HepG2 (cell line): Measurements from ENCODE around the gene SUSD4. TPM values are rescaled to one million over a fixed set of nuclear protein-coding genes. Genes with fewer than 3 reads are reported as not detected.

Experiments used
- ATAC-seq: fragments of 200-7000 bp; cut with Tn5 transposase; 3 replicates; pipeline ENCODE4 v1.9.1; 2020; ENCODE audit warnings: mild to moderate bottlenecking, moderate library complexity
- BruUV-seq: library from RNA; stranded (reverse); fragments of 400-500 nt; replicated peaks from 2 replicates; lab custom pipeline; 2021; lab: Mats Ljungman, UMichigan
- CTCF ChIA-PET: fragments of 300-600 bp; formaldehyde crosslinking; extraction: SDS; loops from one replicate; lab custom pipeline; 2021; ENCODE audit warnings: low total read pairs, inconsistent platforms, low intra/inter-chr PET ratio; lab: Yijun Ruan, JAX
- POLR2A ChIA-PET: fragments of 350-600 bp; sonication (Branson Sonifier 250); formaldehyde crosslinking; loops from one replicate; lab custom pipeline; 2020; ENCODE audit warnings: antibody characterized with exemption, inconsistent platforms; lab: Yijun Ruan, JAX
- DNase-seq: peaks from one replicate; pipeline ENCODE4 v3.0.0-alpha.2; 2015; ENCODE audit warnings: low spot score
- FAIRE-seq: peaks from 3 replicates; lab custom pipeline; 2011; peaks lifted over from hg19 to GRCh38; lab: Jason Lieb, UNC
- H2AFZ ChIP-seq: one replicate; pipeline ENCODE4 v1.6.1; 2011; ENCODE audit warnings: low read length, inconsistent platforms
- H3K27ac ChIP-seq: fragments of 300-600 bp; 3 replicates; pipeline ENCODE4 v1.8.0; 2011; ENCODE audit warnings: mixed run types, mild to moderate bottlenecking, mixed read lengths, low read length, inconsistent platforms; ENCODE audit not compliant: insufficient read depth; ENCODE audit errors: extremely low read length
- H3K27me3 ChIP-seq, 2 experiments: fragments of 200-600 bp in 1 of 2; 2 replicates in 1 of 2; 3 replicates in 1 of 2; pipeline versions ENCODE4 v1.6.0 to v1.8.0; 2011; ENCODE audit warnings: low read length in 2 of 2, mild to moderate bottlenecking in 2 of 2, moderate library complexity in 2 of 2, inconsistent platforms in 1 of 2; ENCODE audit not compliant: insufficient read depth in 2 of 2, control insufficient read depth in 1 of 2
- H3K36me3 ChIP-seq, 2 experiments: fragments of 200-600 bp in 1 of 2; replicated peaks in 1 of 2; 2 replicates in 1 of 2; 3 replicates in 1 of 2; pipeline versions ENCODE4 v1.5.1 to v1.8.0; 2011; ENCODE audit warnings: low read length in 2 of 2, inconsistent platforms in 1 of 2; ENCODE audit not compliant: insufficient read depth in 2 of 2, control insufficient read depth in 1 of 2
- H3K4me1 ChIP-seq: 2 replicates; pipeline ENCODE4 v1.5.1; 2012; ENCODE audit warnings: low read length, inconsistent platforms; ENCODE audit not compliant: insufficient read depth
- H3K4me2 ChIP-seq: 2 replicates; pipeline ENCODE4 v1.6.0; 2011; ENCODE audit warnings: low read depth, low read length, inconsistent platforms
- H3K4me3 ChIP-seq, 3 experiments: fragments of 200-600 bp in 1 of 3; sonication (generic), shearing (Covaris generic) in 1 of 3; replicated peaks in 1 of 3; 2 replicates each; pipeline ENCODE4 v1.5.1; 2011 to 2016; ENCODE audit warnings: low read length in 3 of 3, inconsistent platforms in 2 of 3, low read depth in 2 of 3, mild to moderate bottlenecking in 2 of 3, control low read depth in 1 of 3, mixed read lengths in 1 of 3; ENCODE audit not compliant: insufficient read depth in 1 of 3
- H3K79me2 ChIP-seq: one replicate; pipeline ENCODE4 v1.6.1; 2011; ENCODE audit warnings: low read length, inconsistent platforms; ENCODE audit not compliant: insufficient read depth
- H3K9ac ChIP-seq: 2 replicates; pipeline ENCODE4 v1.6.0; 2011; ENCODE audit warnings: mild to moderate bottlenecking, low read depth, low read length, inconsistent platforms; ENCODE audit not compliant: insufficient read depth
- H3K9me3 ChIP-seq: 2 replicates; pipeline ENCODE4 v1.5.1; 2012; ENCODE audit warnings: mild to moderate bottlenecking, low read length
- H4K20me1 ChIP-seq: 2 replicates; pipeline ENCODE4 v1.6.0; 2011; ENCODE audit warnings: inconsistent platforms, mild to moderate bottlenecking, low read length, moderate library complexity; ENCODE audit not compliant: insufficient read depth
- ATM ChIP-seq: fragments of 450-650 bp; IDR thresholded peaks from 2 replicates; pipeline ENCODE4 v1.7.1; 2017; ENCODE audit warnings: mild to moderate bottlenecking, borderline replicate concordance
- CTCF ChIP-seq: sonication (generic); formaldehyde crosslinking; IDR thresholded peaks from 2 replicates; pipeline ENCODE4 v1.5.0; 2020; ENCODE audit warnings: mild to moderate bottlenecking, missing genetic modification reagents, moderate library complexity
- HES4 ChIP-seq: sonication (generic); formaldehyde crosslinking; IDR thresholded peaks from 2 replicates; pipeline ENCODE4 v1.9.0; 2021; ENCODE audit warnings: mild to moderate bottlenecking, missing genetic modification reagents, borderline replicate concordance
- IKZF1 ChIP-seq: fragments of 450-650 bp; IDR thresholded peaks from 2 replicates; pipeline ENCODE4 v1.7.1; 2016
- JDP2 ChIP-seq: sonication (generic); formaldehyde crosslinking; IDR thresholded peaks from 2 replicates; pipeline ENCODE4 v1.8.1; 2022; ENCODE audit warnings: missing genetic modification reagents, borderline replicate concordance
- MED8 ChIP-seq: sonication (generic); formaldehyde crosslinking; IDR thresholded peaks from 2 replicates; pipeline ENCODE4 v1.8.1; 2023; ENCODE audit warnings: mild to moderate bottlenecking, missing genetic modification reagents; ENCODE audit not compliant: insufficient replicate concordance
- RNF219 ChIP-seq: sonication (generic); formaldehyde crosslinking; IDR thresholded peaks from 2 replicates; pipeline ENCODE4 v1.5.0; 2020; ENCODE audit warnings: mild to moderate bottlenecking, missing genetic modification reagents
- ZFP82 ChIP-seq: sonication (generic); formaldehyde crosslinking; IDR thresholded peaks from 2 replicates; pipeline ENCODE4 v1.5.1; 2020; ENCODE audit warnings: mild to moderate bottlenecking, missing genetic modification reagents, borderline replicate concordance
- ZMAT3 ChIP-seq: sonication (generic); formaldehyde crosslinking; conservative IDR thresholded peaks from 2 replicates; pipeline ENCODE4 v1.7.0; 2021; ENCODE audit warnings: missing genetic modification reagents
- ZNF121 ChIP-seq: sonication (generic); formaldehyde crosslinking; IDR thresholded peaks from 2 replicates; pipeline ENCODE4 v1.5.0; 2020; ENCODE audit warnings: mild to moderate bottlenecking, missing genetic modification reagents
- ZNF180 ChIP-seq: sonication (generic); formaldehyde crosslinking; IDR thresholded peaks from 2 replicates; pipeline ENCODE4 v1.4.0; 2020; ENCODE audit warnings: low read depth, missing genetic modification reagents, borderline replicate concordance
- ZNF34 ChIP-seq: sonication (generic); formaldehyde crosslinking; IDR thresholded peaks from 2 replicates; pipeline ENCODE4 v1.4.0; 2020; ENCODE audit warnings: mild to moderate bottlenecking, missing genetic modification reagents, borderline replicate concordance
- ZNF552 ChIP-seq: sonication (generic); formaldehyde crosslinking; IDR thresholded peaks from 2 replicates; pipeline ENCODE4 v1.9.0; 2022; ENCODE audit warnings: missing genetic modification reagents, mild to moderate bottlenecking, borderline replicate concordance
- ZNF563 ChIP-seq: sonication (generic); formaldehyde crosslinking; IDR thresholded peaks from 2 replicates; pipeline ENCODE4 v1.8.0; 2022; ENCODE audit warnings: mild to moderate bottlenecking, moderate library complexity, missing genetic modification reagents
- ZNF816 ChIP-seq: sonication (generic); formaldehyde crosslinking; IDR thresholded peaks from 2 replicates; pipeline ENCODE4 v1.8.0; 2022; ENCODE audit warnings: missing genetic modification reagents, mild to moderate bottlenecking, borderline replicate concordance
- WGBS: methylation state at CpG from one replicate; pipeline ENCODE4 v1.1.6; 2017; ENCODE audit warnings: low lambda C conversion rate; 5-methylcytosine and 5-hydroxymethylcytosine counted together
- in situ Hi-C: cut with HindIII; loops from 2 replicates; pipeline ENCODE4 v1.10.0; 2017; ENCODE audit warnings: low pct_unique_long_range_greater_than_20kb; ENCODE audit not compliant: extremely low pct_ligation_motif_present
- intact Hi-C: fragments of 100-400 bp; cut with micrococcal nuclease; formaldehyde crosslinking; loops from one replicate; pipeline ENCODE4 v1.10.0; 2022; ENCODE audit not compliant: unreplicated experiment
- polyA plus RNA-seq, 8 experiments: library from polyadenylated mRNA; depleted of rRNA in 3 of 8; stranded (reverse) in 7 of 8; unstranded in 1 of 8; fragments of >200 nt; fragmentation: Illumina TruSeq in 4 of 8; extraction: Trizol in 4 of 8; gene quantifications; 2 replicates each; pipeline versions ENCODE4 v1.2.1 to v1.2.3, GENCODE V29; 2011 to 2016; ENCODE audit warnings: low read depth in 4 of 8, missing spikeins in 1 of 8, mixed read lengths in 1 of 8; ENCODE audit not compliant: insufficient read depth in 1 of 8
- total RNA-seq, 5 experiments: library from RNA; depleted of rRNA; stranded (reverse); fragments of >200 nt; fragmentation: Illumina TruSeq; extraction: Trizol; gene quantifications; 2 replicates each; pipeline ENCODE4 v1.2.3, GENCODE V29; 2016; ENCODE audit warnings: low read depth in 1 of 5

The SUSD4 gene
- total and polyA plus RNA-seq, 2 of the 13 experiments (the other 11 are each of a cell fraction or from before 2014, with no cell fraction given), result not detected

DNA sequence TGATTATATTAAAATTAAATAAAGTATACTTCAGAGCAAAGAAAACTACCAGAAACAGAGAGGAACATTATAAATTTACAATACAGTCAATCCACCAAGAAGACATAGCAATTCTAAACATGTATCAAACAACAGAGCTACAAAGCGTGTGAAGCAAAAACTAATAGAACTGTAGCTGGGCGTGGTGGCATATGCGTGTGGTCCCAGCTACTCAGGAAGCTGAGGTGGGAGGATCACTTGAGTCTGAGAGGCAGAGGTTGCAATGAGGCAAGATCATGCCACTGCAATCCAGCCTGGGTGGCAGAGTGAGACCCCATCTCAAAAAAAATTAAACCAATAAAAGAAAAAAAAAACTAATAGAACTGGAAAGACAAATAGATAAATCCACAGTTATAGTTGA is 41.5 kb upstream of the SUSD4 start:
- BruUV-seq, result no TSS peak
- H3K27ac ChIP-seq, result no peak overlapping the region
- H3K79me2 ChIP-seq, result no peaks in the 10 kb centered on the region
- intact Hi-C loops, result no loop called here
- H3K27me3 ChIP-seq, result no peaks in the 10 kb centered on the region
- ChIA-PET CTCF (no interaction called here), POLR2A (no interaction called here)
- no peak overlapping the region for H3K9ac ChIP-seq
- H3K4me1 ChIP-seq, result no peaks in the 10 kb centered on the region
- FAIRE-seq (no peak), DNase-seq (no peak), ATAC-seq (no peak)
- H3K9me3 ChIP-seq, result no peaks in the 10 kb centered on the region
- no peak overlapping the region for H3K4me3 ChIP-seq
- in situ Hi-C loops, result no loop called here
- H4K20me1 ChIP-seq, result no peaks in the 10 kb centered on the region
- TF ChIP-seq CTCF, result no peak
- no peak for TF ChIP-seq ZNF563 (CRISPR knock-in tag)
- no peak for TF ChIP-seq ZMAT3 (CRISPR knock-in tag)
- TF ChIP-seq ZNF34 (CRISPR knock-in tag), result no peak
- TF ChIP-seq RNF219 (CRISPR knock-in tag), result no peak
- no peak for TF ChIP-seq IKZF1
- TF ChIP-seq ZFP82 (CRISPR knock-in tag), result no peak
- TF ChIP-seq MED8 (CRISPR knock-in tag), result no peak
- TF ChIP-seq HES4 (CRISPR knock-in tag), result no peak
- no peak for TF ChIP-seq JDP2 (CRISPR knock-in tag)
- no peak for TF ChIP-seq ATM
- TF ChIP-seq ZNF552 (CRISPR knock-in tag), result no peak
- TF ChIP-seq ZNF180 (CRISPR knock-in tag), result no peak
- TF ChIP-seq ZNF121, result no peak
- no peak for TF ChIP-seq ZNF816 (CRISPR knock-in tag)
- no peak overlapping the region for H3K4me2 ChIP-seq
- 68% methylated on average over 3 of the region's 3 CpGs for WGBS
- no peaks in the 10 kb centered on the region for H3K36me3 ChIP-seq
- no peak overlapping the region for H2AFZ ChIP-seq
